HepG2 (cell line): ENCODE data around the gene GTSF1L. TPM values are rescaled to one million over a fixed set of nuclear protein-coding genes. Genes with fewer than 3 reads are reported as not detected.

ENCODE experiments used
- DMAP1 ChIP-seq: IDR thresholded peaks from 2 replicates; pipeline ENCODE4 v1.6.1; 2016
- EHMT2 ChIP-seq: fragments of 200-600 bp; sonication (generic); IDR thresholded peaks from 2 replicates; pipeline ENCODE4 v1.7.0; 2017; ENCODE audit warnings: antibody characterized with exemption, low read depth, low read length, borderline replicate concordance
- FOSL2 ChIP-seq: sonication (generic); formaldehyde crosslinking; IDR thresholded peaks from 2 replicates; pipeline ENCODE4 v1.4.0; 2020; ENCODE audit warnings: missing genetic modification reagents
- HOXA9 ChIP-seq: sonication (generic); formaldehyde crosslinking; IDR thresholded peaks from 2 replicates; pipeline ENCODE4 v1.8.1; 2022; ENCODE audit warnings: missing genetic modification reagents, mild to moderate bottlenecking, moderate library complexity, borderline replicate concordance
- IKZF1 ChIP-seq: fragments of 450-650 bp; IDR thresholded peaks from 2 replicates; pipeline ENCODE4 v1.7.1; 2016
- KAT8 ChIP-seq: IDR thresholded peaks from 2 replicates; pipeline ENCODE4 v1.6.1; 2016; ENCODE audit warnings: missing genetic modification reagents, missing compliant biosample characterization
- KDM2A ChIP-seq: sonication (generic); formaldehyde crosslinking; IDR thresholded peaks from 2 replicates; pipeline ENCODE4 v1.4.0; 2020; ENCODE audit warnings: low read depth, missing genetic modification reagents, borderline replicate concordance
- KMT2A ChIP-seq: sonication (generic); formaldehyde crosslinking; IDR thresholded peaks from 2 replicates; pipeline ENCODE4 v1.4.0; 2020; ENCODE audit warnings: missing genetic modification reagents
- PRMT3 ChIP-seq: sonication (generic); formaldehyde crosslinking; IDR thresholded peaks from 2 replicates; pipeline ENCODE4 v1.8.1; 2022; ENCODE audit warnings: low read depth, mild to moderate bottlenecking, moderate library complexity, missing genetic modification reagents, borderline replicate concordance
- RXRB ChIP-seq: IDR thresholded peaks from 2 replicates; pipeline ENCODE4 v1.6.1; 2016; ENCODE audit warnings: borderline replicate concordance, missing genetic modification reagents, missing compliant biosample characterization
- SAP130 ChIP-seq: IDR thresholded peaks from 2 replicates; pipeline ENCODE4 v1.6.1; 2016; ENCODE audit warnings: low read depth
- SMC3 ChIP-seq: IDR thresholded peaks from 2 replicates; pipeline ENCODE4 v1.6.1; 2011; ENCODE audit warnings: low read length, improper control_type of control experiment
- THAP11 ChIP-seq: IDR thresholded peaks from 2 replicates; pipeline ENCODE4 v1.6.1; 2016; ENCODE audit warnings: missing biosample characterization, missing genetic modification reagents
- TSC22D2 ChIP-seq: sonication (generic); formaldehyde crosslinking; IDR thresholded peaks from 2 replicates; pipeline ENCODE4 v1.5.1; 2020; ENCODE audit warnings: missing genetic modification reagents, mild to moderate bottlenecking, borderline replicate concordance
- XRCC5 ChIP-seq: fragments of 200-400 bp; formaldehyde crosslinking; optimal IDR thresholded peaks from 2 replicates; pipeline ENCODE3; 2017; ENCODE audit warnings: mild to moderate bottlenecking, low read length
- ZFP1 ChIP-seq: IDR thresholded peaks from 2 replicates; pipeline ENCODE4 v1.6.1; 2016
- ZNF180 ChIP-seq: sonication (generic); formaldehyde crosslinking; IDR thresholded peaks from 2 replicates; pipeline ENCODE4 v1.4.0; 2020; ENCODE audit warnings: low read depth, missing genetic modification reagents, borderline replicate concordance
- ZNF547 ChIP-seq: sonication (generic); formaldehyde crosslinking; IDR thresholded peaks from 2 replicates; pipeline ENCODE4 v1.5.1; 2020; ENCODE audit warnings: mild to moderate bottlenecking, missing genetic modification reagents
- ZNF674 ChIP-seq: sonication (generic); formaldehyde crosslinking; IDR thresholded peaks from 2 replicates; pipeline ENCODE4 v1.5.0; 2020; ENCODE audit warnings: low read depth, mild to moderate bottlenecking, missing genetic modification reagents
- ZNF678 ChIP-seq: sonication (generic); formaldehyde crosslinking; IDR thresholded peaks from 2 replicates; pipeline ENCODE4 v1.4.0; 2020; ENCODE audit warnings: mild to moderate bottlenecking, missing genetic modification reagents
- ZSCAN22 ChIP-seq: sonication (generic); formaldehyde crosslinking; IDR thresholded peaks from 2 replicates; pipeline ENCODE4 v1.4.0; 2020; ENCODE audit warnings: mild to moderate bottlenecking, missing genetic modification reagents
- ZSCAN29 ChIP-seq: sonication (generic); formaldehyde crosslinking; conservative IDR thresholded peaks from 2 replicates; pipeline ENCODE4 v1.4.0; 2020; ENCODE audit warnings: mild to moderate bottlenecking, missing genetic modification reagents
- polyA plus RNA-seq, 8 experiments: library from polyadenylated mRNA; depleted of rRNA in 3 of 8; stranded (reverse) in 7 of 8; unstranded in 1 of 8; fragments of >200 nt; fragmentation: Illumina TruSeq in 4 of 8; extraction: Trizol in 4 of 8; gene quantifications; 2 replicates each; pipeline versions ENCODE4 v1.2.1 to v1.2.3, GENCODE V29; 2011 to 2016; ENCODE audit warnings: low read depth in 4 of 8, missing spikeins in 1 of 8, mixed read lengths in 1 of 8; ENCODE audit not compliant: insufficient read depth in 1 of 8
- total RNA-seq, 5 experiments: library from RNA; depleted of rRNA; stranded (reverse); fragments of >200 nt; fragmentation: Illumina TruSeq; extraction: Trizol; gene quantifications; 2 replicates each; pipeline ENCODE4 v1.2.3, GENCODE V29; 2016; ENCODE audit warnings: low read depth in 1 of 5
- TF ChIP-seq, protein P1 (sequence below): sonication (generic); formaldehyde crosslinking; IDR thresholded peaks from 2 replicates; pipeline ENCODE4 v1.4.0; 2020; ENCODE audit warnings: missing genetic modification reagents
- TF ChIP-seq, protein P2 (sequence below): IDR thresholded peaks from 2 replicates; pipeline ENCODE4 v1.6.1; 2016; ENCODE audit warnings: mild to moderate bottlenecking
- TF ChIP-seq, protein P3 (sequence below): sonication (generic); formaldehyde crosslinking; IDR thresholded peaks from 2 replicates; pipeline ENCODE4 v1.4.0; 2020; ENCODE audit warnings: mild to moderate bottlenecking, missing genetic modification reagents
- TF ChIP-seq, protein P4 (sequence below): sonication (generic); formaldehyde crosslinking; IDR thresholded peaks from 2 replicates; pipeline ENCODE4 v1.4.0; 2020; ENCODE audit warnings: missing genetic modification reagents
- TF ChIP-seq, protein P5 (sequence below): sonication (generic); formaldehyde crosslinking; IDR thresholded peaks from 2 replicates; pipeline ENCODE4 v1.8.1; 2023; ENCODE audit warnings: missing genetic modification reagents, mild to moderate bottlenecking, borderline replicate concordance

GTSF1L gene
- total and polyA plus RNA-seq, 2 of the 13 experiments (the other 11 are each of a cell fraction or from before 2014, with no cell fraction given) = not detected

DNA sequence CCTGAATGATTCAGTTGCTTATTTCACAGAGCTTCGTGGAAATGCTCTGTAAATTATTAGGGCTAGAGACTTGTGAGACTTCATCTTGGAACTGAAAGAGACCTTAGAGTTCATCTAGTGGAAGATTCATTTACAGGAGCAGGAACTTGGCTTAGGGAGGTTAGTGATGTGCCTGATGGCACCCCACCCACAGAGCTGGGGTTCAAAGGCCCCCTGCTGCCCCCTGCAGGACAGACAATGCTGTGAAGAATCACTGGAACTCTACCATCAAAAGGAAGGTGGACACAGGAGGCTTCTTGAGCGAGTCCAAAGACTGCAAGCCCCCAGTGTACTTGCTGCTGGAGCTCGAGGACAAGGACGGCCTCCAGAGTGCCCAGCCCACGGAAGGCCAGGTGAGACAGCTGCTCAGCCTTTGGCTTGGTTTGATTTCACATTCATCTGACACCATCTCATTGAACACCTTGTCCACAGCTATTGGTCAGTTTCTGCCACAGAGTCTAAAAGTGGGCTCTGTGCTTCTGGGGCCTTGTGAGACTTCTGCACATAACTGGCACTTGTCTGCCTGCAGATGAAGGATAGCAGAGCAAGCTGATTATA lies 34.8 kb downstream of the GTSF1L start (continued):
- TF ChIP-seq PRMT3 (CRISPR knock-in tag) = no peak
- TF ChIP-seq HOXA9 = no peak
- no peak for TF ChIP-seq KMT2A (CRISPR knock-in tag)
- TF ChIP-seq, protein P1, sequence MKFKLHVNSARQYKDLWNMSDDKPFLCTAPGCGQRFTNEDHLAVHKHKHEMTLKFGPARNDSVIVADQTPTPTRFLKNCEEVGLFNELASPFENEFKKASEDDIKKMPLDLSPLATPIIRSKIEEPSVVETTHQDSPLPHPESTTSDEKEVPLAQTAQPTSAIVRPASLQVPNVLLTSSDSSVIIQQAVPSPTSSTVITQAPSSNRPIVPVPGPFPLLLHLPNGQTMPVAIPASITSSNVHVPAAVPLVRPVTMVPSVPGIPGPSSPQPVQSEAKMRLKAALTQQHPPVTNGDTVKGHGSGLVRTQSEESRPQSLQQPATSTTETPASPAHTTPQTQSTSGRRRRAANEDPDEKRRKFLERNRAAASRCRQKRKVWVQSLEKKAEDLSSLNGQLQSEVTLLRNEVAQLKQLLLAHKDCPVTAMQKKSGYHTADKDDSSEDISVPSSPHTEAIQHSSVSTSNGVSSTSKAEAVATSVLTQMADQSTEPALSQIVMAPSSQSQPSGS = peak; percentile 25; the same call in 1 of the 2 replicates
- TF ChIP-seq TSC22D2 (CRISPR knock-in tag) = no peak; the same call in 1 of the 2 replicates
- no peak for TF ChIP-seq DMAP1 (CRISPR knock-in tag)
- no peak for TF ChIP-seq ZNF180 (CRISPR knock-in tag)
- no peak for TF ChIP-seq ZNF674
- TF ChIP-seq, protein P2, sequence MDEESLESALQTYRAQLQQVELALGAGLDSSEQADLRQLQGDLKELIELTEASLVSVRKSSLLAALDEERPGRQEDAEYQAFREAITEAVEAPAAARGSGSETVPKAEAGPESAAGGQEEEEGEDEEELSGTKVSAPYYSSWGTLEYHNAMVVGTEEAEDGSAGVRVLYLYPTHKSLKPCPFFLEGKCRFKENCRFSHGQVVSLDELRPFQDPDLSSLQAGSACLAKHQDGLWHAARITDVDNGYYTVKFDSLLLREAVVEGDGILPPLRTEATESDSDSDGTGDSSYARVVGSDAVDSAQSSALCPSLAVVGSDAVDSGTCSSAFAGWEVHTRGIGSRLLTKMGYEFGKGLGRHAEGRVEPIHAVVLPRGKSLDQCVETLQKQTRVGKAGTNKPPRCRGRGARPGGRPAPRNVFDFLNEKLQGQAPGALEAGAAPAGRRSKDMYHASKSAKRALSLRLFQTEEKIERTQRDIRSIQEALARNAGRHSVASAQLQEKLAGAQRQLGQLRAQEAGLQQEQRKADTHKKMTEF = no peak; the same call in 1 of the 2 replicates
- no peak for TF ChIP-seq IKZF1
- 0 out of 2 replicates have a peak, but pooled peaks have one; percentile 21 for TF ChIP-seq RXRB (CRISPR knock-in tag)
- no peak for TF ChIP-seq ZNF678 (CRISPR knock-in tag)
- TF ChIP-seq ZSCAN29 (CRISPR knock-in tag) = no peak
- TF ChIP-seq KDM2A (CRISPR knock-in tag) = peak; percentile 46; the same call in 1 of the 2 replicates
- no peak for TF ChIP-seq ZSCAN22 (CRISPR knock-in tag)
- TF ChIP-seq SMC3 = peak; percentile 98
- TF ChIP-seq SAP130 (CRISPR knock-in tag) = peak; percentile 45
- TF ChIP-seq, protein P3, sequence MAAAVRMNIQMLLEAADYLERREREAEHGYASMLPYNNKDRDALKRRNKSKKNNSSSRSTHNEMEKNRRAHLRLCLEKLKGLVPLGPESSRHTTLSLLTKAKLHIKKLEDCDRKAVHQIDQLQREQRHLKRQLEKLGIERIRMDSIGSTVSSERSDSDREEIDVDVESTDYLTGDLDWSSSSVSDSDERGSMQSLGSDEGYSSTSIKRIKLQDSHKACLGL = 0 out of 2 replicates have a peak, but pooled peaks have one; percentile 44
- TF ChIP-seq FOSL2 = peak; percentile 35
- peak; percentile 23; the same call in 1 of the 2 replicates for TF ChIP-seq ZFP1 (CRISPR knock-in tag)
- no peak for TF ChIP-seq ZNF547
- TF ChIP-seq XRCC5 = peak; percentile 76
- TF ChIP-seq, protein P4, sequence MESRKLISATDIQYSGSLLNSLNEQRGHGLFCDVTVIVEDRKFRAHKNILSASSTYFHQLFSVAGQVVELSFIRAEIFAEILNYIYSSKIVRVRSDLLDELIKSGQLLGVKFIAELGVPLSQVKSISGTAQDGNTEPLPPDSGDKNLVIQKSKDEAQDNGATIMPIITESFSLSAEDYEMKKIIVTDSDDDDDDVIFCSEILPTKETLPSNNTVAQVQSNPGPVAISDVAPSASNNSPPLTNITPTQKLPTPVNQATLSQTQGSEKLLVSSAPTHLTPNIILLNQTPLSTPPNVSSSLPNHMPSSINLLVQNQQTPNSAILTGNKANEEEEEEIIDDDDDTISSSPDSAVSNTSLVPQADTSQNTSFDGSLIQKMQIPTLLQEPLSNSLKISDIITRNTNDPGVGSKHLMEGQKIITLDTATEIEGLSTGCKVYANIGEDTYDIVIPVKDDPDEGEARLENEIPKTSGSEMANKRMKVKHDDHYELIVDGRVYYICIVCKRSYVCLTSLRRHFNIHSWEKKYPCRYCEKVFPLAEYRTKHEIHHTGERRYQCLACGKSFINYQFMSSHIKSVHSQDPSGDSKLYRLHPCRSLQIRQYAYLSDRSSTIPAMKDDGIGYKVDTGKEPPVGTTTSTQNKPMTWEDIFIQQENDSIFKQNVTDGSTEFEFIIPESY (CRISPR knock-in tag) = 0 out of 2 replicates have a peak, but pooled peaks have one; percentile 8
- peak; percentile 38; the same call in 1 of the 2 replicates for TF ChIP-seq THAP11 (CRISPR knock-in tag)
- peak; percentile 48; the same call in 1 of the 2 replicates for TF ChIP-seq KAT8 (CRISPR knock-in tag)
- TF ChIP-seq, protein P5, sequence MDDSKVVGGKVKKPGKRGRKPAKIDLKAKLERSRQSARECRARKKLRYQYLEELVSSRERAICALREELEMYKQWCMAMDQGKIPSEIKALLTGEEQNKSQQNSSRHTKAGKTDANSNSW (CRISPR knock-in tag) = no peak
- TF ChIP-seq EHMT2 = no peak
